K562 (cell line): ENCODE measurements around the gene AIG1. TPM values are rescaled to one million over a fixed set of nuclear protein-coding genes. Genes with fewer than 3 reads are reported as not detected.

Source experiments
- ATAC-seq: fragments of 200-7000 bp; cut with Tn5 transposase; 3 replicates; pipeline ENCODE4 v1.9.1; 2020; ENCODE audit warnings: moderate library complexity
- BruUV-seq: library from RNA; stranded (reverse); fragments of 400-500 nt; replicated peaks from 2 replicates; lab custom pipeline; 2021; lab: Mats Ljungman, UMichigan
- CTCF ChIA-PET: fragments of 300-600 bp; formaldehyde crosslinking; extraction: SDS; loops from one replicate; lab custom pipeline; 2021; ENCODE audit warnings: low intra/inter-chr PET ratio; lab: Yijun Ruan, JAX
- POLR2A ChIA-PET: fragments of 300-600, 350-650 bp; sonication (Branson Sonifier 250); formaldehyde crosslinking; extraction: SDS; loops from one replicate; lab custom pipeline; 2021; ENCODE audit warnings: antibody characterized with exemption, inconsistent platforms; lab: Yijun Ruan, JAX
- DNase-seq, 4 experiments: peaks; one replicate each; pipeline versions ENCODE4 v3.0.0 to v3.0.0-alpha.2; 2011 to 2018; ENCODE audit warnings: low spot score in 3 of 4, mixed read lengths in 3 of 4; ENCODE audit errors: extremely low read depth in 1 of 4
- FAIRE-seq: peaks from 2 replicates; lab custom pipeline; 2011; peaks lifted over from hg19 to GRCh38; lab: Jason Lieb, UNC
- H2AFZ ChIP-seq: 2 replicates; pipeline ENCODE4 v1.6.0; 2011; ENCODE audit warnings: low read depth, low read length, control low read depth, inconsistent platforms
- H3K27ac ChIP-seq: fragments of 200-600 bp; 3 replicates; pipeline ENCODE4 v1.8.0; 2011; ENCODE audit warnings: low read depth, mild to moderate bottlenecking, control low read depth, inconsistent platforms, low read length, moderate library complexity, mixed read lengths; ENCODE audit errors: extremely low read depth
- H3K27me3 ChIP-seq, 2 experiments: fragments of 300-600 bp in 1 of 2; 2 replicates in 1 of 2; 3 replicates in 1 of 2; pipeline versions ENCODE4 v1.6.0 to v1.8.0; 2011; ENCODE audit warnings: inconsistent platforms in 2 of 2, low read length in 2 of 2, mild to moderate bottlenecking in 1 of 2, mixed read lengths in 1 of 2, moderate library complexity in 1 of 2; ENCODE audit not compliant: control insufficient read depth in 2 of 2, insufficient read depth in 2 of 2
- H3K36me3 ChIP-seq: fragments of 300-600 bp; 3 replicates; pipeline ENCODE4 v1.8.0; 2011; ENCODE audit warnings: mild to moderate bottlenecking, low read length, inconsistent platforms; ENCODE audit not compliant: control insufficient read depth, insufficient read depth
- H3K4me1 ChIP-seq, 2 experiments: fragments of 200-600 bp in 1 of 2; replicated peaks in 1 of 2; 2 replicates in 1 of 2; 3 replicates in 1 of 2; pipeline versions ENCODE4 v1.5.1 to v1.8.0; 2011; ENCODE audit warnings: inconsistent platforms in 2 of 2, low read length in 2 of 2, mild to moderate bottlenecking in 1 of 2, mixed read lengths in 1 of 2, moderate library complexity in 1 of 2; ENCODE audit not compliant: control insufficient read depth in 2 of 2, insufficient read depth in 2 of 2
- H3K4me2 ChIP-seq: 2 replicates; pipeline ENCODE4 v1.6.1; 2011; ENCODE audit warnings: low read length, control low read depth, inconsistent platforms, mixed read lengths; ENCODE audit not compliant: insufficient read depth
- H3K4me3 ChIP-seq: fragments of 200-600 bp; sonication (generic), shearing (Covaris generic); 2 replicates; pipeline ENCODE4 v1.5.1; 2016; ENCODE audit warnings: control low read depth, inconsistent platforms
- H3K79me2 ChIP-seq: fragments of 200-600 bp; 3 replicates; pipeline ENCODE4 v1.8.0; 2011; ENCODE audit warnings: low read length, inconsistent platforms; ENCODE audit not compliant: control insufficient read depth, insufficient read depth
- H3K9ac ChIP-seq, 2 experiments: 2 replicates each; pipeline versions ENCODE4 v1.6.0 to v1.6.1; 2011; ENCODE audit warnings: low read depth in 2 of 2, low read length in 2 of 2, control low read depth in 1 of 2, inconsistent platforms in 1 of 2, mild to moderate bottlenecking in 1 of 2, mixed read lengths in 1 of 2; ENCODE audit not compliant: insufficient read depth in 1 of 2
- H3K9me1 ChIP-seq: one replicate; pipeline ENCODE4 v1.6.0; 2011; ENCODE audit warnings: inconsistent platforms, mild to moderate bottlenecking, low read length, moderate library complexity; ENCODE audit not compliant: control insufficient read depth, insufficient read depth
- H3K9me3 ChIP-seq: replicated peaks from 2 replicates; pipeline ENCODE4 v1.5.1; 2011; ENCODE audit warnings: low read depth, low read length, inconsistent platforms; ENCODE audit not compliant: control insufficient read depth, insufficient read depth
- H4K20me1 ChIP-seq: replicated peaks from 2 replicates; pipeline ENCODE4 v1.6.1; 2011; ENCODE audit warnings: low read length, inconsistent platforms, mixed read lengths; ENCODE audit not compliant: control insufficient read depth, insufficient read depth
- ATF6 ChIP-seq: sonication (generic); formaldehyde crosslinking; IDR thresholded peaks from 2 replicates; pipeline ENCODE4 v1.4.0; 2020; ENCODE audit warnings: mild to moderate bottlenecking, missing genetic modification reagents
- DLX4 ChIP-seq: fragments of 250-450 bp; sonication (Bioruptor Pico); IDR thresholded peaks from 2 replicates; pipeline ENCODE4 v1.6.1; 2021; ENCODE audit warnings: mild to moderate bottlenecking
- ELK1 ChIP-seq: sonication (generic); formaldehyde crosslinking; IDR thresholded peaks from 2 replicates; pipeline ENCODE4 v1.8.1; 2022; ENCODE audit warnings: missing genetic modification reagents
- MCM3 ChIP-seq: fragments of 450-650 bp; IDR thresholded peaks from 2 replicates; pipeline ENCODE4 v1.6.1; 2016
- PRPF4 ChIP-seq: fragments of 200-400 bp; formaldehyde crosslinking; IDR thresholded peaks from one replicate; pipeline ENCODE4 v1.6.1; 2017; ENCODE audit warnings: low read length, low read depth, mild to moderate bottlenecking; ENCODE audit not compliant: insufficient read depth, poor library complexity, severe bottlenecking
- ZNF316 ChIP-seq: fragments of 450-650 bp; IDR thresholded peaks from 2 replicates; pipeline ENCODE4 v1.6.1; 2016
- WGBS: fragments of 100-300 bp; shearing (Covaris generic); methylation state at CpG from one replicate; pipeline ENCODE4 v1.1.6; 2016; ENCODE audit warnings: low coverage, mixed read lengths; ENCODE audit not compliant: insufficient coverage; ENCODE audit errors: missing lambda C conversion rate; 5-methylcytosine and 5-hydroxymethylcytosine counted together
- in situ Hi-C: fragments of 300-500 bp; cut with MboI; formaldehyde crosslinking; loops from 4 replicates; pipeline ENCODE4 v1.15.0; 2018; ENCODE audit warnings: inconsistent platforms, mixed read lengths
- intact Hi-C: fragments of 100-400 bp; cut with micrococcal nuclease; formaldehyde crosslinking; loops from 2 replicates; pipeline ENCODE4 v1.14.2; 2022
- polyA plus RNA-seq, 8 experiments: library from polyadenylated mRNA; depleted of rRNA in 4 of 8; stranded (reverse) in 5 of 8; unstranded in 3 of 8; fragments of >200 nt; fragmentation: Nextera tagmentation in 2 of 8; fragmentation: Illumina TruSeq in 1 of 8; extraction: Ambion mirVana in 2 of 8; extraction: Trizol in 1 of 8; gene quantifications; 2 replicates each; pipeline versions ENCODE4 v1.2.1 to v1.2.3, GENCODE V29; 2011 to 2014; ENCODE audit warnings: inconsistent platforms in 1 of 8, missing spikeins in 1 of 8
- total RNA-seq, 7 experiments: library from RNA; depleted of rRNA in 6 of 7; stranded (reverse); fragments of >200 nt in 6 of 7; fragmentation: Illumina TruSeq in 2 of 7; extraction: Trizol in 2 of 7; gene quantifications; 2 replicates each; pipeline versions ENCODE4 v1.2.1 to v1.2.3, GENCODE V29; 2011 to 2021; ENCODE audit warnings: low replicate concordance in 1 of 7

AIG1 gene
- total and polyA plus RNA-seq, 9 of the 15 experiments (the other 6 are each of a cell fraction or from before 2014, with no cell fraction given) = 74.8 to 333 (median 127) TPM

GRCh38 chr6:143014764-143015163 is 45.9 kb upstream of the AIG1 start:
- no peaks in the 10 kb centered on the region; a peak in 1 of 5 replicates for H3K27me3 ChIP-seq
- FAIRE-seq = no peak
- ATAC-seq = no peak
- intact Hi-C loops = no loop called here
- H3K36me3 ChIP-seq = no peaks in the 10 kb centered on the region
- no TSS peak for BruUV-seq
- WGBS = 13% methylated on average over 2 of the region's 2 CpGs
- H2AFZ ChIP-seq = no peak overlapping the region
- no peak overlapping the region for H3K27ac ChIP-seq
- ChIA-PET CTCF (no interaction called here), POLR2A (no interaction called here)
- no peak overlapping the region for H3K9ac ChIP-seq
- H4K20me1 ChIP-seq = no peaks in the 10 kb centered on the region
- in situ Hi-C loops = no loop called here
- no peaks in the 10 kb centered on the region for H3K79me2 ChIP-seq
- no peak for DNase-seq
- no peak overlapping the region for H3K4me3 ChIP-seq
- no peaks in the 10 kb centered on the region for H3K9me3 ChIP-seq
- no peak overlapping the region for H3K4me2 ChIP-seq
- H3K9me1 ChIP-seq = no peaks in the 10 kb centered on the region
- H3K4me1 ChIP-seq = peaks cover 0 to 5% of the 10 kb centered on the region in 2 experiments; a peak in 1 of 5 replicates
- TF ChIP-seq ELK1 (CRISPR knock-in tag) (no peak), ATF6 (CRISPR knock-in tag) (no peak), MCM3 (no peak), PRPF4 (no peak), ZNF316 (no peak), DLX4 (CRISPR knock-in tag) (no peak)
